ENCODE results near the gene ZNF608.

The ZNF608 gene, protein sequence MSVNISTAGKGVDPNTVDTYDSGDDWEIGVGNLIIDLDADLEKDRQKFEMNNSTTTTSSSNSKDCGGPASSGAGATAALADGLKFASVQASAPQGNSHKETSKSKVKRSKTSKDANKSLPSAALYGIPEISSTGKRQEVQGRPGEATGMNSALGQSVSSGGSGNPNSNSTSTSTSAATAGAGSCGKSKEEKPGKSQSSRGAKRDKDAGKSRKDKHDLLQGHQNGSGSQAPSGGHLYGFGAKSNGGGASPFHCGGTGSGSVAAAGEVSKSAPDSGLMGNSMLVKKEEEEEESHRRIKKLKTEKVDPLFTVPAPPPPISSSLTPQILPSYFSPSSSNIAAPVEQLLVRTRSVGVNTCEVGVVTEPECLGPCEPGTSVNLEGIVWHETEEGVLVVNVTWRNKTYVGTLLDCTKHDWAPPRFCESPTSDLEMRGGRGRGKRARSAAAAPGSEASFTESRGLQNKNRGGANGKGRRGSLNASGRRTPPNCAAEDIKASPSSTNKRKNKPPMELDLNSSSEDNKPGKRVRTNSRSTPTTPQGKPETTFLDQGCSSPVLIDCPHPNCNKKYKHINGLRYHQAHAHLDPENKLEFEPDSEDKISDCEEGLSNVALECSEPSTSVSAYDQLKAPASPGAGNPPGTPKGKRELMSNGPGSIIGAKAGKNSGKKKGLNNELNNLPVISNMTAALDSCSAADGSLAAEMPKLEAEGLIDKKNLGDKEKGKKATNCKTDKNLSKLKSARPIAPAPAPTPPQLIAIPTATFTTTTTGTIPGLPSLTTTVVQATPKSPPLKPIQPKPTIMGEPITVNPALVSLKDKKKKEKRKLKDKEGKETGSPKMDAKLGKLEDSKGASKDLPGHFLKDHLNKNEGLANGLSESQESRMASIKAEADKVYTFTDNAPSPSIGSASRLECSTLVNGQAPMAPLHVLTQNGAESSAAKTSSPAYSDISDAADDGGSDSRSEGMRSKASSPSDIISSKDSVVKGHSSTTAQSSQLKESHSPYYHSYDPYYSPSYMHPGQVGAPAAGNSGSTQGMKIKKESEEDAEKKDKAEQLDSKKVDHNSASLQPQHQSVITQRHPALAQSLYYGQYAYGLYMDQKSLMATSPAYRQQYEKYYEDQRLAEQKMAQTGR (N-terminal part only)

DNA sequence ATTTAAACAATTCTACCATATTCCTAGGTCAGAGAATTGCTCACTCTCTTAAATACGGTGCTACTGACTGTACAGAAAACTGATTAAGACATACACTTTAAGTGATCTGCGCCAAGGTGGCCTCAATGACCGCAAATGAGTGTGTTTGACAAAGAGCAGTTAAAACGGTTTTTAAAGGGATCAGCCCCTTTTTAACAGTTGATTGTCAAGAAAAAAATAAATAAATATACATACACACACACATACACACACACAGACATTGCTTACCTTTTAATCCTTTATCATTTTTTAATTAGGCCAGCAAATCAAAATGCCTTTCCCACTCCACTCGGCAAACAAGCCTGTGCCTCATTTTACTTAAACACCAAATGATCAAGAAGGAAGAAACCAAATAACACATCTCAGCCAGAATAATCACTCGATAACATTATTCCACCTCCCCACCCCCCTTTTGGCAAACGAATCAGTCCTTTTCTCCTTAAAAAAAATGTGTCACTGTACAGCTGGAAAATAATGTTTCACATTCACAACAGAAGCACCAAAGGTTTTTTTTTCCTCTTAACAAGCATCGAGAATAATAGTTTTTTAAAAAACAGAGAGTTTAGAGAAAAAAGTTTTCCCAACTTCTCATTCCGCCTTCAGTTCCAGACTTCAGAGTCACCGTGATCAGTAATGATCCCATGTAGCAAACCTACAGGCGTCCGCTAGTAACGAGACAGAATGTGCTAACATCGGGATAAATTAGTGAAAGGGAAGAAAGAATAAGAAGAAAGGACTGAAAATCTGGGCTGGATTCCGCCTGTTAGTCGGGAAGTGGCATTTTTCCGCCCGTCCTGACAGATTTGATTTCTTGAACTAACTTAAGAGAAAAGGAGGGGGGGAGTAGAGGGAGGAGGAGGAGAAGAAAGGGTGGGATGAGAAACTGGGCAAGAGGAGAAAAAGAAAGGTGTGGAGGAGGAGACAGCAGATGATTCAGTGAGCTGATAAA, at the start of gene ZNF608:
Gene ZNF608, minus strand, starts transcription at position 712 of the 988 bp plus-strand sequence. CDS start 1,650 bp downstream, outside the sequence.
- DNase-seq, result no peak

GRCh38 chr5:124795829-124796228, 49.4 kb upstream of the ZNF608 start:
- no peak for DNase-seq

- DNase-seq, result no peak
These were observed 44.7 kb upstream of the ZNF608 start for GRCh38 chr5:124790895-124791732.

DNA sequence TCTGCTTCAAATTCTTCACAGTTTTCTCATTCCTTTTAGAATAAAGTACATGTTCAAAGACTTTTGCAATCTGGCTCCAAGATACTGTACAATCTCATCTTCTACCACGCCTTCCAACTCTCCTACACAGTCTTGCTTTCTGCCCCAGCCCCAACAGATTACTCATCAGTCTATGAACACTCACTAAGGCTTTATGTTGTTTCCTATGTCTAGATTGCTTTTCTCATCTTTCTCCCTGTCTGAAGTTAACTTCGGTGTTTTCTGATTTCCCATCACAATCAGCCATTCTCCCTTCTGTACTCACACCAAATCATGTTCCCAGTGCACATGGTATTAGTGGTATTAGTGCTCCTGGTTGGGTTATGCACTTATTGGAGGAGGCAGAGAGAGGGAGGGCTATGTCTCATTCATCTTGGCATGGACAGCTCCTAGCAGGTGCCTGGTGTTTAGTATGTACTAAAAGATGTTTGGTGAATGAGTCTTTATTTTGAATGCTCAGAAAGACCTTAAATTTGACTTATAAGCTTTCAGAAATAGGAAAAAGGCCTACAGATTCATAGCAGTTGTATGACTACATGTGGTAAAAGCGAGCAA, 44.0 kb upstream of the ZNF608 start:
- no peak for DNase-seq

DNA sequence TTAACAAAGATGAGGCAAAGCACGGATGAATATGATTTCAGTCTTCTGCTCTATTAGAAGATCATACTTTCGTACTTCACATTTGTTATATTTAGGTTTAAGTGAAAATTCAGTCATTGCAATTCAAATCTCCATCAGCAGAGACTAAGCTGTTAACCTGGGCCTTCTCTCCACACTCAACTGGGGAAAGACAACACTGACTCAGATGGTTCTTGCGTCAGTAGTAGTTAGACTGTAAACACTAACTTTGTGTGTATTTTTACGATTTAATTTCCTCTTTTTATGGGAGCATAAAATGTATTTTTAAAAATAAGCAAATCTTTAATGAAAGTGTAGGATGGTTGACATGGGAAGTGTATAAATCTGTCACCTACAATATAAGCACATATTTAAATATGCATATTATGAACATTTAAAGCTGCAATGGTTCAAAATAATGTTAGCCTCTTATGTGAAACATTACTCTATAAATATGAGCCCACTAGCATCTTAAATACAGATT, 42.7 kb upstream of the ZNF608 start:
- no peak for DNase-seq

- no peak for DNase-seq
These were observed 37.4 kb upstream of the ZNF608 start for GRCh38 chr5:124783794-124784193.

- no peak for DNase-seq
These were observed 36.8 kb upstream of the ZNF608 start for GRCh38 chr5:124783285-124783684.

DNA sequence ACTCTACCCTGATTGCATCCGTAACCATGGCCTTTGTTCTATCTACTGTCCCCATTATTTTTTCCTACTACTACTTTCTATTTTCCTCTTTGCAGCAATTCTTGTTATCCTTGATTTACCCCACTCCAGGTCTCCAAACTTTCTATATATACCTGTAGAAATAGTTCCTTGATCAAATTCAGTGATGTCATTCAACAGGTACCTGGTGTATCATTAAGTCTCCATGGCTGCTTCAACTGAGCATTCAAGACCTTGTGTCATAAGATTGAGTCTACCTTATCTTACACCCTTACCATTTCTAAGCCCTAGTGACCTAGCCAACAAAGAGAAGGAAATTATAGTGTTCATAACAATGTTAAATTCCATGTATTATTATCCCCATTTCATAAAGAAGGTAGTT, 35.8 kb upstream of the ZNF608 start:
- no peak for DNase-seq

GRCh38 chr5:124780011-124780410, 33.6 kb upstream of the ZNF608 start:
- DNase-seq, result no peak

DNA sequence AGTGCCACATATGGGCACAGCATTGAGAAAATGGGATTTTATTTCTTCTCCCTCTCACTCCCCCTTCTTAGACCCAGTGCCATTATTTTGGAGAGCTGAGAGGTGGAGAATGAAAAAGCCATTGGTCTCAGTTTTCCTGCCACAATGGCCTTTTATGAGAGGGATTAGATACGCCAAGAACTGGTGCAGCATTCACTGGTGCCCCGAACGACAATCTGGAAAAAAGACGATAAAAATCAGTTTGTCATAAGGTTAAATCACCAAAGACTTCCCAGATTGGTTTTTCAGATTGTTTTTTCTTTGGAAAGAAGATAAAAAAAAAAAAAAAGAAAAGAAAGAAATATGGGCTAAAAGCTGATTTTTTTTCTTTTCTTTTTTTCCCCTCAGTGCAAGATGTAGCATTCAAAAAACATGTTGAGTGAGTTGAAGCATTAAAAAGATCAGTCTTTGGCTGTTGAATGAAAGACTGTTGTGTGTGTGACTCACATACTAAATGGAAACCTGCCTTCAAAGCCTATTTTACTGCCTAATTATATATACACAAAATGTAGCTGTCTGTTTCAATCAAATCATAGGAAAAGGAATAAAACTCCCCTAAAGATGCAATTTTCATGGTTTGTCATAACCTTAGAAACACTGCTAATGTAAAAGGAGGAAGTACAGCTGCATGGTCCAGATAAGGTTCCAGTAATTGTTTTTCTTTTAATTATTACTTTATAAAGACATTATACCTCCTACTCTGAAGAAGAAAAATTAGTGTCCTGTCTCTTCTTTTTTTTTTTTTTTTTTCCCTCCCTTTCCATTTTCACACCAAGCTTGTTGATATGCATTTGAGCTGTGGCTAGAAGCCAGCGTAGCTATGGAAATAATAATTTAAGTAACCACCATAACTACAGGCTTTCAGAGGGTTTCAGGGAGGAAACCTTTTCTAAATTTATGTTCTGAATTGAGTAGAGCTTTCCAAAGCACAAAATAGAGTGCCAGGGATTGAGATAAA, 27.2 kb upstream of the ZNF608 start:
- no peak for DNase-seq

- no peak for DNase-seq
These were observed 26.2 kb upstream of the ZNF608 start for GRCh38 chr5:124772457-124773200.

- no peak for DNase-seq
These were observed 25.3 kb upstream of the ZNF608 start for GRCh38 chr5:124771761-124772160.

DNA sequence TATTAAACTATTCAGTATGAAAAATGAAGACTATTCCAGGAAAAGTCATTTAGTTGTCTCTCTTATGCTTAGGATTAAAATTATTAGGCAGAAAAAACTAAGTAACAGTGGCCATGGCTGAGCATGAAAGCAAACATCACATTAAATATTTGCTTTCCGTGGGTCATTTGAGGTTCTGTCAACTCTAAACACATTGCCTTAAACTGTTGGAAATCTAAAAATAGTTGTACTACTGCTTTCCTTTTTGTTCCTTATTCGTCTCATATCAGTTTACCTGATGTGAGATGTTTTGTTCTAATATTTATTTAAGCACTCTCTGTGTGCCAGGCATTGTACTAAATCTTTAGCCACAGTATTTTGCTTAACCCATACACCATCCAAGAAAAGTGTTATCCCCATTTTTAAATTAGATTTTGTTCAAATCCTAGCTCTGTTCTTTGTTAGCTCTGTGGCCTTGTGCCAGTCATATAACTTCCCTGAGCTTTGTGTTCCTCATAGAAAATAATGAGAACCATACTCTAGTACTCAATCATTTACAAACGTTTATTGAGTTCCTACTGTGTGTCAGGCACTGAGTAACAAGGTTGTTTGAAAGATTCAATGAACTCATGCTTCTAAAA, 18.7 kb upstream of the ZNF608 start:
- DNase-seq, result no peak

DNA sequence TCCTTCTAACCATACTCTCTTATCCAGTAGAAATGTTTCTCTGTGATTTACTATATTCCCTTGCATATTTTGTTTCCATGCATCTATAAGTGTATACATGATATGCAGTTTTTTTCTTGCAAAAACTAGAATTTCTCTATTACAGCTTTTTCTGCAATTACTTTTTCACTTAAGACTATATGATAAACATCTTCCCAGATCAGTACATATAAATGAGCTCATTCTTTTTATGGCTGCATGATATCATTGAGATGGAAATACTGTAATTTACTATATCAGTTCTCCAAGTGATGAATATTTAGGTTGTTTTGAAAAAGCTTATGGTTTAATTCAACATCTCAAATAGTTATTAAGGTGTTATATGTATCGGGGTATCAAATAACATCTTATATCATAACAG, 18.1 kb upstream of the ZNF608 start:
- DNase-seq, result no peak

GRCh38 chr5:124761010-124761409, 14.6 kb upstream of the ZNF608 start:
- no peak for DNase-seq

DNA sequence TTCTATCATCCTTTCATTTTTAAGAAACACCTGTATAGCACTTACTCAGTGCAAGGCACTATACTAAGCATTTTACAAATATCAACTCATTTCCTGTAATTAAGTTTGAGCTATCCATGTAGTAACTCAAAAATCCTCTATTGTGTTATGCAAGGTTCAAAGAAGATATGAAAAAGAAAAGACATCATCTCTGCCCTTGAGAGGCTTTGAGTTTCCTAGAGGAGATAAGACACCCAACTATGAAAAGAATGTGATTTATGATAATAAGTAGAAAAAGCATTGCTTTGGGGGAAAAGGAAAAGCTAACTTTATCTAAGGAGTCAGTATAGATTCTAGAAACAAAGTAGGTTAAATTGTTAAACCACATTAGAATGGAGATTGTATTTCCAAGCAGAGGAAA, 14.2 kb upstream of the ZNF608 start:
- no peak for DNase-seq

- no peak for DNase-seq
These were observed 9.1 kb upstream of the ZNF608 start for GRCh38 chr5:124755565-124755964.

DNA sequence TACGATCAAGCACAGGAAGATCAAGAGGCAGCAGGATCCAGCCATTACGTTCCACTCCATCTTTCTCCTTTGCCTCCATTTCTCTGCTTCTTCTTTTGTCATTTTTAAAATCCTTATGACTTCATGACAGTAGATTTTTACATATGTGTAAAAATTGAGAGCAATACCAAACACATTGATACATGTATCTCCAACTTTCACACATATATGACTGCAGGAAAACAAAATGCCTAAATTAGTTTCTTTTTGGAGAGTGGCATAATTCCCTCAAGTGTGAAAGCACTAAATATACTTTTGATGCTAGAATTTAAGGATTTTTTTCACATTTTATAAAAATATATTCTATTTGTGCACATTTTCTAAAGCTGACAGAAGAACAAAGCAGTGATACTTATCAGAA, 8.6 kb upstream of the ZNF608 start:
- no peak for DNase-seq

All from activated CD8-positive, alpha-beta memory T cell treated with anti-CD3 and anti-CD28 coated beads, Interleukin-2, amount 50 U/mL, for 48 hours (primary cell).